ENCODE results near the gene MOXD1. TPM values are rescaled to one million over a fixed set of nuclear protein-coding genes. Genes with fewer than 3 reads are reported as not detected.

Gene MOXD1
- total RNA-seq, 1 experiment from 2014 or later, result 5.0 TPM

- no peak overlapping the region for H2AFZ ChIP-seq (ENCODE audit: low read length)
- no peak overlapping the region for H3K9ac ChIP-seq (ENCODE audit: low read length)
- no peaks in the 10 kb centered on the region for H4K20me1 ChIP-seq (ENCODE audit: low read length)
- ATAC-seq, result no peak
- CTCF ChIA-PET, result no interaction called here
- H3K36me3 ChIP-seq (ENCODE audit: low read depth, low read length), result no peaks in the 10 kb centered on the region
- H3K79me2 ChIP-seq (ENCODE audit: low read length), result no peaks in the 10 kb centered on the region
- no TSS peak for BruUV-seq (replicated peaks)
- H3F3A ChIP-seq (ENCODE audit: low read length, unreplicated experiment), result no peaks in the 10 kb centered on the region
- H3K9me2 ChIP-seq (replicated peaks; ENCODE audit: low read length), result no peaks in the 10 kb centered on the region
- no peaks in the 10 kb centered on the region for H3K4me1 ChIP-seq (ENCODE audit: insufficient read depth, low read length)
- no peak for DNase-seq
- H3K27ac ChIP-seq (ENCODE audit: low read length), result no peak overlapping the region
- TF ChIP-seq CTCF (conservative IDR thresholded peaks at IDR 0.05; ENCODE audit: low read depth, low read length) (no peak), EZH2phosphoT487 (IDR thresholded peaks at IDR 0.05; ENCODE audit: borderline replicate concordance, low read length) (no peak), EZH2 (IDR thresholded peaks at IDR 0.05; ENCODE audit: low read length, unreplicated experiment) (no peak)
- H3K27me3 ChIP-seq (ENCODE audit: low read length), result no peaks in the 10 kb centered on the region
- intact Hi-C loops (cut with micrococcal nuclease), result no loop called here
- H3K9me3 ChIP-seq (ENCODE audit: low read length), result no peaks in the 10 kb centered on the region
- no peak overlapping the region for H3K4me2 ChIP-seq (ENCODE audit: low read length)
- no peak overlapping the region for H3K4me3 ChIP-seq (ENCODE audit: low read length)
- POLR2A ChIA-PET (ENCODE audit: unreplicated experiment), result no interaction called here
These were observed 28.8 kb upstream of the MOXD1 start for GRCh38 chr6:132430110-132430509.

GRCh38 chr6:132425176-132425575 lies 23.9 kb upstream of the MOXD1 start:
- Histone ChIP-seq H3K27ac (ENCODE audit: low read length) (no peak overlapping the region), H4K20me1 (ENCODE audit: low read length) (no peaks in the 10 kb centered on the region), H3K9me3 (ENCODE audit: low read length) (no peaks in the 10 kb centered on the region), H3K9ac (ENCODE audit: low read length) (no peak overlapping the region), H3K4me3 (ENCODE audit: low read length) (no peak overlapping the region), H3F3A (ENCODE audit: low read length, unreplicated experiment) (no peaks in the 10 kb centered on the region), H3K36me3 (ENCODE audit: low read depth, low read length) (no peaks in the 10 kb centered on the region), H3K9me2 (replicated peaks; ENCODE audit: low read length) (no peaks in the 10 kb centered on the region), H3K79me2 (ENCODE audit: low read length) (no peaks in the 10 kb centered on the region), H3K4me2 (ENCODE audit: low read length) (no peak overlapping the region), H3K27me3 (ENCODE audit: low read length) (no peaks in the 10 kb centered on the region), H3K4me1 (ENCODE audit: insufficient read depth, low read length) (no peaks in the 10 kb centered on the region), H2AFZ (ENCODE audit: low read length) (no peak overlapping the region)
- intact Hi-C loops (cut with micrococcal nuclease), result no loop called here
- ChIA-PET POLR2A (ENCODE audit: unreplicated experiment) (no interaction called here), CTCF (no interaction called here)
- no TSS peak for BruUV-seq (replicated peaks)
- ATAC-seq, result no peak
- TF ChIP-seq EZH2 (IDR thresholded peaks at IDR 0.05; ENCODE audit: low read length, unreplicated experiment) (no peak), EZH2phosphoT487 (IDR thresholded peaks at IDR 0.05; ENCODE audit: borderline replicate concordance, low read length) (no peak), CTCF (conservative IDR thresholded peaks at IDR 0.05; ENCODE audit: low read depth, low read length) (no peak)
- DNase-seq, result no peak

GRCh38 chr6:132423839-132424238 lies 22.6 kb upstream of the MOXD1 start:
- Histone ChIP-seq H3K4me2 (ENCODE audit: low read length) (no peak overlapping the region), H3K9ac (ENCODE audit: low read length) (no peak overlapping the region), H3K27me3 (ENCODE audit: low read length) (no peaks in the 10 kb centered on the region), H3K9me3 (ENCODE audit: low read length) (no peaks in the 10 kb centered on the region), H3K79me2 (ENCODE audit: low read length) (no peaks in the 10 kb centered on the region), H3K4me3 (ENCODE audit: low read length) (no peak overlapping the region), H3F3A (ENCODE audit: low read length, unreplicated experiment) (no peaks in the 10 kb centered on the region), H3K36me3 (ENCODE audit: low read depth, low read length) (no peaks in the 10 kb centered on the region), H3K4me1 (ENCODE audit: insufficient read depth, low read length) (no peaks in the 10 kb centered on the region), H2AFZ (ENCODE audit: low read length) (no peak overlapping the region), H3K9me2 (replicated peaks; ENCODE audit: low read length) (no peaks in the 10 kb centered on the region), H3K27ac (ENCODE audit: low read length) (no peak overlapping the region), H4K20me1 (ENCODE audit: low read length) (no peaks in the 10 kb centered on the region)
- DNase-seq (no peak), ATAC-seq (no peak)
- TF ChIP-seq EZH2phosphoT487 (IDR thresholded peaks at IDR 0.05; ENCODE audit: borderline replicate concordance, low read length) (no peak), EZH2 (IDR thresholded peaks at IDR 0.05; ENCODE audit: low read length, unreplicated experiment) (no peak), CTCF (conservative IDR thresholded peaks at IDR 0.05; ENCODE audit: low read depth, low read length) (no peak)
- CTCF ChIA-PET, result no interaction called here
- intact Hi-C loops (cut with micrococcal nuclease), result no loop called here
- POLR2A ChIA-PET (ENCODE audit: unreplicated experiment), result no interaction called here
- no TSS peak for BruUV-seq (replicated peaks)

Measured in PC-3 (cell line).